ENCODE results near the gene STPG4.

GRCh38 chr2:47096451-47096850 is 58.7 kb downstream of the STPG4 start:
- TF ChIP-seq, protein P1, sequence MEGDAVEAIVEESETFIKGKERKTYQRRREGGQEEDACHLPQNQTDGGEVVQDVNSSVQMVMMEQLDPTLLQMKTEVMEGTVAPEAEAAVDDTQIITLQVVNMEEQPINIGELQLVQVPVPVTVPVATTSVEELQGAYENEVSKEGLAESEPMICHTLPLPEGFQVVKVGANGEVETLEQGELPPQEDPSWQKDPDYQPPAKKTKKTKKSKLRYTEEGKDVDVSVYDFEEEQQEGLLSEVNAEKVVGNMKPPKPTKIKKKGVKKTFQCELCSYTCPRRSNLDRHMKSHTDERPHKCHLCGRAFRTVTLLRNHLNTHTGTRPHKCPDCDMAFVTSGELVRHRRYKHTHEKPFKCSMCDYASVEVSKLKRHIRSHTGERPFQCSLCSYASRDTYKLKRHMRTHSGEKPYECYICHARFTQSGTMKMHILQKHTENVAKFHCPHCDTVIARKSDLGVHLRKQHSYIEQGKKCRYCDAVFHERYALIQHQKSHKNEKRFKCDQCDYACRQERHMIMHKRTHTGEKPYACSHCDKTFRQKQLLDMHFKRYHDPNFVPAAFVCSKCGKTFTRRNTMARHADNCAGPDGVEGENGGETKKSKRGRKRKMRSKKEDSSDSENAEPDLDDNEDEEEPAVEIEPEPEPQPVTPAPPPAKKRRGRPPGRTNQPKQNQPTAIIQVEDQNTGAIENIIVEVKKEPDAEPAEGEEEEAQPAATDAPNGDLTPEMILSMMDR (IDR thresholded peaks at IDR 0.05), result no peak
- TF ChIP-seq POLR2A (IDR thresholded peaks at IDR 0.05), result no peak
